WTC11 (cell line): ENCODE data around the gene KCNIP4. TPM values are rescaled to one million over a fixed set of nuclear protein-coding genes. Genes with fewer than 3 reads are reported as not detected.

ENCODE experiments used
- ATAC-seq: fragments of 200-7000 bp; cut with Tn5 transposase; 2 replicates; pipeline ENCODE4 v1.10.0; 2021; ENCODE audit warnings: mild to moderate bottlenecking, moderate library complexity
- CTCF ChIA-PET: fragments of 300-600 bp; sonication (Branson Sonifier 250); formaldehyde crosslinking; loops from one replicate; lab custom pipeline; 2021; ENCODE audit warnings: antibody characterized with exemption; lab: Charles Lee
- POLR2A ChIA-PET: fragments of 350-600 bp; sonication (Branson Sonifier 250); formaldehyde crosslinking; loops from one replicate; lab custom pipeline; 2021; ENCODE audit warnings: antibody characterized with exemption; lab: Charles Lee
- DNase-seq: peaks from one replicate; pipeline ENCODE4 v3.0.0; 2021; ENCODE audit warnings: low spot score
- H3K27ac Mint-ChIP-seq: 2 replicates; pipeline ENCODE4 v1.8.0; 2021; ENCODE audit warnings: mixed read lengths
- H3K27me3 Mint-ChIP-seq: 2 replicates; pipeline ENCODE4 v1.8.0; 2021; ENCODE audit warnings: low read depth, mild to moderate bottlenecking, moderate library complexity, mixed read lengths
- H3K36me3 Mint-ChIP-seq: 2 replicates; pipeline ENCODE4 v1.8.0; 2021; ENCODE audit warnings: mixed read lengths
- H3K4me1 Mint-ChIP-seq: 2 replicates; pipeline ENCODE4 v1.8.0; 2022; ENCODE audit warnings: mixed read lengths
- H3K4me3 Mint-ChIP-seq: 2 replicates; pipeline ENCODE4 v1.8.0; 2021; ENCODE audit warnings: mild to moderate bottlenecking, moderate library complexity, mixed read lengths
- H3K9me3 Mint-ChIP-seq: 2 replicates; pipeline ENCODE4 v1.8.0; 2021; ENCODE audit warnings: mixed read lengths
- ARID4B ChIP-seq: sonication (generic); formaldehyde crosslinking; IDR thresholded peaks from 2 replicates; pipeline ENCODE4 v1.8.0; 2023; ENCODE audit warnings: missing genetic modification reagents, mild to moderate bottlenecking, borderline replicate concordance
- ATF3 ChIP-seq: sonication (generic); formaldehyde crosslinking; conservative IDR thresholded peaks from 2 replicates; pipeline ENCODE4 v1.8.1; 2022; ENCODE audit warnings: mild to moderate bottlenecking, missing genetic modification reagents
- CBFB ChIP-seq: sonication (generic); formaldehyde crosslinking; IDR thresholded peaks from 2 replicates; pipeline ENCODE4 v1.8.1; 2022; ENCODE audit warnings: mild to moderate bottlenecking, low read depth, missing genetic modification reagents
- CREB1 ChIP-seq: sonication (generic); formaldehyde crosslinking; IDR thresholded peaks from 2 replicates; pipeline ENCODE4 v1.8.0; 2023; ENCODE audit warnings: mild to moderate bottlenecking, missing genetic modification reagents
- CTCF ChIP-seq: fragments of 200-600 bp; IDR thresholded peaks from 2 replicates; pipeline ENCODE4 v1.8.0; 2022; ENCODE audit warnings: antibody characterized with exemption
- E2F4 ChIP-seq: sonication (generic); formaldehyde crosslinking; IDR thresholded peaks from 2 replicates; pipeline ENCODE4 v1.8.1; 2022; ENCODE audit warnings: low read depth, mild to moderate bottlenecking, moderate library complexity, missing genetic modification reagents, borderline replicate concordance
- E2F5 ChIP-seq: sonication (generic); formaldehyde crosslinking; IDR thresholded peaks from 2 replicates; pipeline ENCODE4 v1.8.1; 2022; ENCODE audit warnings: mild to moderate bottlenecking, moderate library complexity, missing genetic modification reagents
- ETV6 ChIP-seq: sonication (generic); formaldehyde crosslinking; IDR thresholded peaks from 2 replicates; pipeline ENCODE4 v1.8.1; 2022; ENCODE audit warnings: mild to moderate bottlenecking, missing genetic modification reagents
- FOXJ3 ChIP-seq: sonication (generic); formaldehyde crosslinking; IDR thresholded peaks from 2 replicates; pipeline ENCODE4 v1.9.0; 2021; ENCODE audit warnings: missing genetic modification reagents, mild to moderate bottlenecking, borderline replicate concordance
- IRF1 ChIP-seq: sonication (generic); formaldehyde crosslinking; IDR thresholded peaks from 2 replicates; pipeline ENCODE4 v1.8.0; 2023; ENCODE audit warnings: missing genetic modification reagents
- KAT7 ChIP-seq: sonication (generic); formaldehyde crosslinking; IDR thresholded peaks from 2 replicates; pipeline ENCODE4 v1.8.1; 2023; ENCODE audit warnings: missing genetic modification reagents, mild to moderate bottlenecking, borderline replicate concordance
- NFATC4 ChIP-seq: fragments of 250-450 bp; sonication (Bioruptor Pico); IDR thresholded peaks from 2 replicates; pipeline ENCODE4 v1.9.0; 2021; ENCODE audit warnings: mild to moderate bottlenecking
- NFYB ChIP-seq: sonication (generic); formaldehyde crosslinking; conservative IDR thresholded peaks from 2 replicates; pipeline ENCODE4 v1.8.0; 2022; ENCODE audit warnings: low read depth, missing genetic modification reagents
- NR1H2 ChIP-seq: sonication (generic); formaldehyde crosslinking; IDR thresholded peaks from 2 replicates; pipeline ENCODE4 v1.9.0; 2021; ENCODE audit warnings: mild to moderate bottlenecking, moderate library complexity, missing genetic modification reagents
- RORB ChIP-seq: fragments of 250-450 bp; sonication (Bioruptor Pico); IDR thresholded peaks from 2 replicates; pipeline ENCODE4 v1.9.0; 2021; ENCODE audit warnings: mild to moderate bottlenecking
- STAT6 ChIP-seq: sonication (generic); formaldehyde crosslinking; conservative IDR thresholded peaks from 2 replicates; pipeline ENCODE4 v1.8.1; 2023; ENCODE audit warnings: mild to moderate bottlenecking, low read depth, missing genetic modification reagents, moderate library complexity
- USF2 ChIP-seq: sonication (generic); formaldehyde crosslinking; IDR thresholded peaks from 2 replicates; pipeline ENCODE4 v1.8.1; 2023; ENCODE audit warnings: mild to moderate bottlenecking, missing genetic modification reagents, moderate library complexity
- ZNF219 ChIP-seq: sonication (generic); formaldehyde crosslinking; IDR thresholded peaks from 2 replicates; pipeline ENCODE4 v1.8.0; 2023; ENCODE audit warnings: missing genetic modification reagents, mild to moderate bottlenecking, borderline replicate concordance
- ZNF232 ChIP-seq: sonication (generic); formaldehyde crosslinking; IDR thresholded peaks from 2 replicates; pipeline ENCODE4 v1.8.0; 2022; ENCODE audit warnings: mild to moderate bottlenecking, missing genetic modification reagents
- ZNF263 ChIP-seq: sonication (generic); formaldehyde crosslinking; IDR thresholded peaks from 2 replicates; pipeline ENCODE4 v1.8.1; 2022; ENCODE audit warnings: low read depth, mild to moderate bottlenecking, moderate library complexity, missing genetic modification reagents
- ZNF416 ChIP-seq: fragments of 250-450 bp; sonication (Bioruptor Pico); IDR thresholded peaks from 2 replicates; pipeline ENCODE4 v1.9.0; 2021; ENCODE audit warnings: mild to moderate bottlenecking, inconsistent platforms
- total RNA-seq: library from RNA; stranded (reverse); gene quantifications from 3 replicates; pipeline ENCODE4 v1.2.3, GENCODE V29; 2021

The KCNIP4 gene
- total RNA-seq, 1 experiment from 2014 or later = not detected

- no peak for TF ChIP-seq CREB1 (CRISPR knock-in tag)
- TF ChIP-seq FOXJ3 (CRISPR knock-in tag) = no peak
- no peak for TF ChIP-seq STAT6
- TF ChIP-seq, all 79 proteins: peak for 0
Observed at GRCh38 chr4:20723463-20723862, 1225.1 kb downstream of the KCNIP4 start (continued).

GRCh38 chr4:20723019-20723418, 1225.6 kb downstream of the KCNIP4 start:
- TF ChIP-seq ZNF263 (no peak), ZNF232 (no peak), ETV6 (CRISPR knock-in tag) (no peak), CBFB (no peak), IRF1 (CRISPR knock-in tag) (no peak), CTCF (no peak), USF2 (CRISPR knock-in tag) (no peak), NR1H2 (no peak), E2F4 (CRISPR knock-in tag) (no peak)
- TF ChIP-seq, all 79 proteins: peak for 0
- DNase-seq (no peak), ATAC-seq (no peak)
- H3K9me3 Mint-ChIP-seq = peaks cover 44% of the 10 kb centered on the region
- no peaks in the 10 kb centered on the region; the same call in 1 of the 2 replicates for H3K27me3 Mint-ChIP-seq
- ChIA-PET CTCF (no interaction called here), POLR2A (no interaction called here)
- no peak overlapping the region for H3K27ac Mint-ChIP-seq
- H3K4me1 Mint-ChIP-seq = peaks cover 26% of the 10 kb centered on the region
- peaks cover 70% of the 10 kb centered on the region for H3K36me3 Mint-ChIP-seq
- no peak overlapping the region for H3K4me3 Mint-ChIP-seq

GRCh38 chr4:20711335-20711734, 1237.2 kb downstream of the KCNIP4 start:
- CTCF ChIA-PET = no interaction called here
- TF ChIP-seq ZNF416 (CRISPR knock-in tag) (no peak), NFYB (CRISPR knock-in tag) (no peak), RORB (no peak), KAT7 (CRISPR knock-in tag) (no peak), ARID4B (no peak), E2F5 (CRISPR knock-in tag) (no peak), ATF3 (no peak), CBFB (no peak), NFATC4 (no peak), NR1H2 (no peak), ZNF219 (CRISPR knock-in tag) (no peak)

More at GRCh38 chr4:20711335-20711734, 1237.2 kb downstream of the KCNIP4 start:
- Mint-ChIP-seq H3K9me3 (peaks cover 10% of the 10 kb centered on the region), H3K4me3 (no peak overlapping the region), H3K27ac (no peak overlapping the region), H3K27me3 (no peaks in the 10 kb centered on the region), H3K36me3 (peaks cover 35% of the 10 kb centered on the region), H3K4me1 (no peaks in the 10 kb centered on the region)
- POLR2A ChIA-PET = no interaction called here
- no peak for ATAC-seq
- no peak for DNase-seq
